ENCODE data around the gene PXDN. TPM values are rescaled to one million over a fixed set of nuclear protein-coding genes. Genes with fewer than 3 reads are reported as not detected.

Gene PXDN
- total and polyA plus RNA-seq, 9 of the 15 experiments (the other 6 are each of a cell fraction or from before 2014, with no cell fraction given): 0.49 TPM; not detected in 8

DNA sequence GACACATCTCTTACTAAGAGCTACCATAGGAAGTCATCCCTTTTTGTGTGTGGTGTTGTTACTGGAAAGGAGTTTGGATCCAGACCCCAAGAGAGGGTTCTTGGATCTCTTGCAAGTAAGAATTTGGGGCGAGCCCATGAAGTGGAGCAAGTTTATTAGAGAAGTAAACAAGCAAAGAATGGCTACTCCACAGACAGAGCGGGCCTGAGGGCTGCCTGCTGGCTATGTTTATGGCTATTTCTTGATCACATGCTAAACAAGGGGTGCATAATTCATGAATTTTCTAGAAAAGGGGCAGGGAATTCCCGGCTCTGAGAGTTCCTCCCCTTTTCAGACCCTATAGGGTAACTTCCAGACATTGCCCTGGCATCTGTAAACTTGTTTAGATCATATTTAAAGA, 30.6 kb upstream of the PXDN start:
- ATAC-seq (no peak), DNase-seq (ENCODE audit: extremely low read depth in 1 of 4, low spot score in 3 of 4) (no peak), FAIRE-seq (no peak)
- ChIA-PET POLR2A (no interaction called here), CTCF (ENCODE audit: low intra/inter-chr PET ratio) (no interaction called here)
- no TSS peak for BruUV-seq (replicated peaks)
- Histone ChIP-seq H3K9ac (ENCODE audit: insufficient read depth in 1 of 2, low read depth in 2 of 2, low read length in 2 of 2) (no peak overlapping the region), H4K20me1 (replicated peaks; ENCODE audit: control insufficient read depth, insufficient read depth, low read length) (no peaks in the 10 kb centered on the region), H3K4me2 (ENCODE audit: insufficient read depth, low read length) (no peak overlapping the region), H3K79me2 (ENCODE audit: control insufficient read depth, insufficient read depth, low read length) (no peaks in the 10 kb centered on the region), H3K9me1 (ENCODE audit: control insufficient read depth, insufficient read depth, low read length) (no peaks in the 10 kb centered on the region), H3K4me3 (no peak overlapping the region), H3K27me3 (ENCODE audit: control insufficient read depth in 2 of 2, insufficient read depth in 2 of 2, low read length in 2 of 2) (peaks cover 0 to 8% of the 10 kb centered on the region in 2 experiments; a peak in 2 of 5 replicates), H3K36me3 (ENCODE audit: control insufficient read depth, insufficient read depth, low read length) (no peaks in the 10 kb centered on the region), H3K27ac (ENCODE audit: extremely low read depth, low read depth, low read length) (no peak overlapping the region), H2AFZ (ENCODE audit: low read depth, low read length) (no peak overlapping the region), H3K9me3 (replicated peaks; ENCODE audit: control insufficient read depth, insufficient read depth, low read depth, low read length) (no peaks in the 10 kb centered on the region), H3K4me1 (replicated peaks in 1 of 2; ENCODE audit: control insufficient read depth in 2 of 2, insufficient read depth in 2 of 2, low read length in 2 of 2) (no peaks in the 10 kb centered on the region)
- WGBS (ENCODE audit: insufficient coverage, low coverage, missing lambda C conversion rate): 0% methylated on average over 3 of the region's 3 CpGs
- intact Hi-C loops (cut with micrococcal nuclease): no loop called here
- in situ Hi-C loops (cut with MboI): no loop called here
- TF ChIP-seq ZNF318 (IDR thresholded peaks at IDR 0.05; ENCODE audit: borderline replicate concordance in 1 of 2, low read depth in 1 of 2) (no peak), PPARD (CRISPR knock-in tag; IDR thresholded peaks at IDR 0.05) (no peak), MAFK (IDR thresholded peaks at IDR 0.05; ENCODE audit: low read length) (no peak), ETS1 (conservative IDR thresholded peaks at IDR 0.05; ENCODE audit: control insufficient read depth, low read depth, low read length) (no peak), GTF2A2 (tag; IDR thresholded peaks at IDR 0.05) (no peak), HDGF (IDR thresholded peaks at IDR 0.05) (no peak), EP400 (IDR thresholded peaks at IDR 0.05) (no peak), ARNT (IDR thresholded peaks at IDR 0.05) (no peak), TBP (optimal IDR thresholded peaks at IDR 0.05; ENCODE audit: low read depth, low read length) (no peak), TCF3 (CRISPR knock-in tag; IDR thresholded peaks at IDR 0.05) (no peak), SAP30 (IDR thresholded peaks at IDR 0.05; ENCODE audit: borderline replicate concordance, insufficient read depth, low read depth, low read length, poor library complexity, severe bottlenecking) (no peak), CBX5 (IDR thresholded peaks at IDR 0.05; ENCODE audit: borderline replicate concordance, low read depth) (no peak)
- TF ChIP-seq, protein P1, sequence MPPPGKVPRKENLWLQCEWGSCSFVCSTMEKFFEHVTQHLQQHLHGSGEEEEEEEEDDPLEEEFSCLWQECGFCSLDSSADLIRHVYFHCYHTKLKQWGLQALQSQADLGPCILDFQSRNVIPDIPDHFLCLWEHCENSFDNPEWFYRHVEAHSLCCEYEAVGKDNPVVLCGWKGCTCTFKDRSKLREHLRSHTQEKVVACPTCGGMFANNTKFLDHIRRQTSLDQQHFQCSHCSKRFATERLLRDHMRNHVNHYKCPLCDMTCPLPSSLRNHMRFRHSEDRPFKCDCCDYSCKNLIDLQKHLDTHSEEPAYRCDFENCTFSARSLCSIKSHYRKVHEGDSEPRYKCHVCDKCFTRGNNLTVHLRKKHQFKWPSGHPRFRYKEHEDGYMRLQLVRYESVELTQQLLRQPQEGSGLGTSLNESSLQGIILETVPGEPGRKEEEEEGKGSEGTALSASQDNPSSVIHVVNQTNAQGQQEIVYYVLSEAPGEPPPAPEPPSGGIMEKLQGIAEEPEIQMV (tag; conservative IDR thresholded peaks at IDR 0.05; ENCODE audit: low read depth): no peak

Data from K562 (cell line).